ENCODE results near the gene SLC35F4. TPM values are rescaled to one million over a fixed set of nuclear protein-coding genes. Genes with fewer than 3 reads are reported as not detected.

SLC35F4 gene
- total and polyA plus RNA-seq, 10 of the 15 experiments (the other 5 are each of a cell fraction or from before 2014, with no cell fraction given): 0.06 to 0.30 TPM; not detected in 8

DNA sequence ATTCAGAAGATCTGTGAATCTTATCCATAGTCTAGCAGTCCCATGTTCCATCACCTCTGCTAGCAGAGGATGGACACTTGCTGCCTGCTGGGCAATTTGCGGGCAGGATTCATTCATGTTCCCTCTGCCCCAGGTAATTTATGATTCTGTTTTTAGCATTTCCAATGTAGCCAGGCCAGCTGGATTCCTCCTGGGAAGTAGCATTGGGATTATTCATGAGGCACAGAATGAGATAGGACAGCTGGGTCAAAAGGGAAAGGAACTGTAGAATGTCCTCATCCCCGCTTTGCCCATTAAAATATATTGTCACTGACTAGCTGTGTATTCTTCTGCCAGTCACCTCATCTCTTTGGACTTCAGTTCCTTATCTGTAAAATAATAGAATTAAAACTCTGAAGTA lies 68.7 kb downstream of the SLC35F4 start:
- H3K4me3 ChIP-seq: no peak overlapping the region
- no peaks in the 10 kb centered on the region for H3K9me3 ChIP-seq (replicated peaks; ENCODE audit: control insufficient read depth, insufficient read depth, low read length)
- no peaks in the 10 kb centered on the region for H3K79me2 ChIP-seq (ENCODE audit: control insufficient read depth, insufficient read depth, low read length)
- ChIA-PET RAD21 (ENCODE audit: unreplicated experiment) (no interaction called here), SMC1A (ENCODE audit: uncharacterized antibody, unreplicated experiment) (interaction anchor here (0.6 kb wide), 1 partner anchor 72 kb away, joined by 3 read pairs; no protein-coding TSS in a partner anchor), POLR2A (no interaction called here), CTCF (interaction anchor here (0.6 to 0.7 kb wide), 2 partner anchors 69 to 1676 kb away, joined by 3 to 4 read pairs; no protein-coding TSS in a partner anchor)
- H3K9ac ChIP-seq (ENCODE audit: control insufficient read depth, insufficient read depth, low read length): no peak overlapping the region
- DNase-seq (ENCODE audit: low read depth, low spot score): no peak
- no peak overlapping the region for H2AFZ ChIP-seq (ENCODE audit: control insufficient read depth, low read depth, low read length)
- FAIRE-seq: no peak
- no peak for ATAC-seq
- no peaks in the 10 kb centered on the region for H4K20me1 ChIP-seq (ENCODE audit: control insufficient read depth, insufficient read depth)
- no peaks in the 10 kb centered on the region for H3K4me1 ChIP-seq (ENCODE audit: control insufficient read depth, insufficient read depth, low read length)
- no peak overlapping the region for H3K27ac ChIP-seq (ENCODE audit: control insufficient read depth, insufficient read depth)
- BruUV-seq (replicated peaks): no TSS peak
- H3K36me3 ChIP-seq (ENCODE audit: control insufficient read depth in 2 of 2, insufficient read depth in 2 of 2, low read length in 1 of 2): no peaks in the 10 kb centered on the region
- no peak overlapping the region for H3K4me2 ChIP-seq (ENCODE audit: control insufficient read depth, insufficient read depth)
- intact Hi-C loops (cut with micrococcal nuclease; ENCODE audit: unreplicated experiment) (no loop called here), in situ Hi-C loops (cut with MboI) (no loop called here)
- no peaks in the 10 kb centered on the region for H3K27me3 ChIP-seq (replicated peaks in 1 of 2; ENCODE audit: control insufficient read depth in 2 of 2, insufficient read depth in 2 of 2, low read length in 1 of 2)
- WGBS (ENCODE audit: insufficient coverage, insufficient replicate concordance, low lambda C conversion rate, missing lambda C conversion rate): 76% methylated on average over 2 of the region's 2 CpGs
- TF ChIP-seq, protein P1, sequence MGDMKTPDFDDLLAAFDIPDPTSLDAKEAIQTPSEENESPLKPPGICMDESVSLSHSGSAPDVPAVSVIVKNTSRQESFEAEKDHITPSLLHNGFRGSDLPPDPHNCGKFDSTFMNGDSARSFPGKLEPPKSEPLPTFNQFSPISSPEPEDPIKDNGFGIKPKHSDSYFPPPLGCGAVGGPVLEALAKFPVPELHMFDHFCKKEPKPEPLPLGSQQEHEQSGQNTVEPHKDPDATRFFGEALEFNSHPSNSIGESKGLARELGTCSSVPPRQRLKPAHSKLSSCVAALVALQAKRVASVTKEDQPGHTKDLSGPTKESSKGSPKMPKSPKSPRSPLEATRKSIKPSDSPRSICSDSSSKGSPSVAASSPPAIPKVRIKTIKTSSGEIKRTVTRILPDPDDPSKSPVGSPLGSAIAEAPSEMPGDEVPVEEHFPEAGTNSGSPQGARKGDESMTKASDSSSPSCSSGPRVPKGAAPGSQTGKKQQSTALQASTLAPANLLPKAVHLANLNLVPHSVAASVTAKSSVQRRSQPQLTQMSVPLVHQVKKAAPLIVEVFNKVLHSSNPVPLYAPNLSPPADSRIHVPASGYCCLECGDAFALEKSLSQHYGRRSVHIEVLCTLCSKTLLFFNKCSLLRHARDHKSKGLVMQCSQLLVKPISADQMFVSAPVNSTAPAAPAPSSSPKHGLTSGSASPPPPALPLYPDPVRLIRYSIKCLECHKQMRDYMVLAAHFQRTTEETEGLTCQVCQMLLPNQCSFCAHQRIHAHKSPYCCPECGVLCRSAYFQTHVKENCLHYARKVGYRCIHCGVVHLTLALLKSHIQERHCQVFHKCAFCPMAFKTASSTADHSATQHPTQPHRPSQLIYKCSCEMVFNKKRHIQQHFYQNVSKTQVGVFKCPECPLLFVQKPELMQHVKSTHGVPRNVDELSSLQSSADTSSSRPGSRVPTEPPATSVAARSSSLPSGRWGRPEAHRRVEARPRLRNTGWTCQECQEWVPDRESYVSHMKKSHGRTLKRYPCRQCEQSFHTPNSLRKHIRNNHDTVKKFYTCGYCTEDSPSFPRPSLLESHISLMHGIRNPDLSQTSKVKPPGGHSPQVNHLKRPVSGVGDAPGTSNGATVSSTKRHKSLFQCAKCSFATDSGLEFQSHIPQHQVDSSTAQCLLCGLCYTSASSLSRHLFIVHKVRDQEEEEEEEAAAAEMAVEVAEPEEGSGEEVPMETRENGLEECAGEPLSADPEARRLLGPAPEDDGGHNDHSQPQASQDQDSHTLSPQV (IDR thresholded peaks at IDR 0.05): no peak
- TF ChIP-seq, protein P2, sequence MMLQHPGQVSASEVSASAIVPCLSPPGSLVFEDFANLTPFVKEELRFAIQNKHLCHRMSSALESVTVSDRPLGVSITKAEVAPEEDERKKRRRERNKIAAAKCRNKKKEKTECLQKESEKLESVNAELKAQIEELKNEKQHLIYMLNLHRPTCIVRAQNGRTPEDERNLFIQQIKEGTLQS (IDR thresholded peaks at IDR 0.05; ENCODE audit: borderline replicate concordance, extremely low read depth, low read depth, low read length): no peak
- TF ChIP-seq RAD51 (IDR thresholded peaks at IDR 0.05): no peak
- TF ChIP-seq BHLHE40 (IDR thresholded peaks at IDR 0.05; ENCODE audit: borderline replicate concordance in 1 of 2, low read depth in 2 of 2, low read length in 1 of 2): no peak
- no peak for TF ChIP-seq ZSCAN29 (IDR thresholded peaks at IDR 0.05)
- TF ChIP-seq, protein P3, sequence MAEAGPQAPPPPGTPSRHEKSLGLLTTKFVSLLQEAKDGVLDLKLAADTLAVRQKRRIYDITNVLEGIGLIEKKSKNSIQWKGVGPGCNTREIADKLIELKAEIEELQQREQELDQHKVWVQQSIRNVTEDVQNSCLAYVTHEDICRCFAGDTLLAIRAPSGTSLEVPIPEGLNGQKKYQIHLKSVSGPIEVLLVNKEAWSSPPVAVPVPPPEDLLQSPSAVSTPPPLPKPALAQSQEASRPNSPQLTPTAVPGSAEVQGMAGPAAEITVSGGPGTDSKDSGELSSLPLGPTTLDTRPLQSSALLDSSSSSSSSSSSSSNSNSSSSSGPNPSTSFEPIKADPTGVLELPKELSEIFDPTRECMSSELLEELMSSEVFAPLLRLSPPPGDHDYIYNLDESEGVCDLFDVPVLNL (IDR thresholded peaks at IDR 0.05; ENCODE audit: low read depth, low read length): no peak
- TF ChIP-seq EP300 (IDR thresholded peaks at IDR 0.05; ENCODE audit: borderline replicate concordance in 1 of 2, control insufficient read depth in 1 of 2, low read depth in 2 of 2, low read length in 2 of 2): no peak
- TF ChIP-seq HDAC6 (IDR thresholded peaks at IDR 0.05; ENCODE audit: unreplicated experiment): no peak
- TF ChIP-seq MTA2 (IDR thresholded peaks at IDR 0.05; ENCODE audit: low read depth): no peak
- no peak for TF ChIP-seq MEF2B (IDR thresholded peaks at IDR 0.05; ENCODE audit: partially characterized antibody, poor library complexity, severe bottlenecking)
- TF ChIP-seq KLF5 (IDR thresholded peaks at IDR 0.05; ENCODE audit: partially characterized antibody): no peak
- TF ChIP-seq, protein P4, sequence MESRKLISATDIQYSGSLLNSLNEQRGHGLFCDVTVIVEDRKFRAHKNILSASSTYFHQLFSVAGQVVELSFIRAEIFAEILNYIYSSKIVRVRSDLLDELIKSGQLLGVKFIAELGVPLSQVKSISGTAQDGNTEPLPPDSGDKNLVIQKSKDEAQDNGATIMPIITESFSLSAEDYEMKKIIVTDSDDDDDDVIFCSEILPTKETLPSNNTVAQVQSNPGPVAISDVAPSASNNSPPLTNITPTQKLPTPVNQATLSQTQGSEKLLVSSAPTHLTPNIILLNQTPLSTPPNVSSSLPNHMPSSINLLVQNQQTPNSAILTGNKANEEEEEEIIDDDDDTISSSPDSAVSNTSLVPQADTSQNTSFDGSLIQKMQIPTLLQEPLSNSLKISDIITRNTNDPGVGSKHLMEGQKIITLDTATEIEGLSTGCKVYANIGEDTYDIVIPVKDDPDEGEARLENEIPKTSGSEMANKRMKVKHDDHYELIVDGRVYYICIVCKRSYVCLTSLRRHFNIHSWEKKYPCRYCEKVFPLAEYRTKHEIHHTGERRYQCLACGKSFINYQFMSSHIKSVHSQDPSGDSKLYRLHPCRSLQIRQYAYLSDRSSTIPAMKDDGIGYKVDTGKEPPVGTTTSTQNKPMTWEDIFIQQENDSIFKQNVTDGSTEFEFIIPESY (IDR thresholded peaks at IDR 0.05): no peak
- TF ChIP-seq MYB (IDR thresholded peaks at IDR 0.05; ENCODE audit: borderline replicate concordance, low read depth, low read length): no peak
